Measurements from ENCODE around the gene PADI1.

PADI1 gene

DNA sequence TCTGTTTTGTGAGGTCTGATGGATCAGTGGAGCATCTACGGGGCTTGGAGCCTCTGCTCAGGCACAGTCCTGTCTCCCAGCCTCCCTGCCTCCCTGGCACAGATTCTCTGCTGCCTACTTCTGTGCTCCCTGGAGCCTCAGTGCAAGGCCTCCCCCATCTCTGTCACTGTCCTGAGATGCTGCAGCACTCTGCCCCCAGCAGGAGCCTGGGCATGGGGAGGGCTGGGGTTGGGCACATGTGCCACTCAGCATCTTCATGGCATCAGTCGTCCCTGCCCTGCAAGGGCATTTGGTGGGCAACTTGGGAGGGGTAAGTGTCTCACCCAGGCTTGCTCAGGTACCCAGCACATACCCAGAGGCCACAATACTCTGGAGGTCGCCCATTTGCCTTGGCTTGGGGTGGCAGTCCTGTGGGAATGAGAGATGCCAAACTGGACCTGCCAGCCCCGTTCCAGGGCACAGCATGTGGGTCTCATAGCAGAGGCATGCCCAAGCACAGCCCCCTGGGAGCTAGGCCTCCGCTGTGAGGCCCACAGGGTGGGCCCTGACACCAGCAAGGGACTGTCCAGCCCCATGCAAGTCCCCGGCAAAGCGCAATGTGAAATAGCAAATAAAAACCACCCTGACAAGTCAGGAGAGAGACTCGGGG is 72.7 kb downstream of the PADI1 start:
- TF ChIP-seq TARDBP (IDR thresholded peaks at IDR 0.05) (no peak), FOXM1 (IDR thresholded peaks at IDR 0.05; ENCODE audit: borderline replicate concordance) (no peak), CTBP1 (IDR thresholded peaks at IDR 0.05; ENCODE audit: borderline replicate concordance) (no peak), HDGF (IDR thresholded peaks at IDR 0.05; ENCODE audit: borderline replicate concordance) (no peak), LEF1 (IDR thresholded peaks at IDR 0.05; ENCODE audit: borderline replicate concordance) (no peak), FOXA1 (IDR thresholded peaks at IDR 0.05) (no peak), ZNF384 (IDR thresholded peaks at IDR 0.05) (no peak), SUZ12 (IDR thresholded peaks at IDR 0.05) (no peak), SP1 (IDR thresholded peaks at IDR 0.05) (no peak), FOXK2 (IDR thresholded peaks at IDR 0.05) (no peak), NFRKB (IDR thresholded peaks at IDR 0.05) (no peak), L3MBTL2 (conservative IDR thresholded peaks at IDR 0.05) (no peak), ARNT (IDR thresholded peaks at IDR 0.05) (no peak), BHLHE40 (IDR thresholded peaks at IDR 0.05; ENCODE audit: borderline replicate concordance) (no peak), ELF4 (IDR thresholded peaks at IDR 0.05) (no peak)
- POLR2A ChIA-PET: no interaction called here
- CTCF ChIA-PET: interaction anchor here (0.9 kb wide), 1 partner anchor 216 kb away, joined by 3 read pairs; no protein-coding TSS in a partner anchor
- DNase-seq (ENCODE audit: extremely low spot score): no peak

DNA sequence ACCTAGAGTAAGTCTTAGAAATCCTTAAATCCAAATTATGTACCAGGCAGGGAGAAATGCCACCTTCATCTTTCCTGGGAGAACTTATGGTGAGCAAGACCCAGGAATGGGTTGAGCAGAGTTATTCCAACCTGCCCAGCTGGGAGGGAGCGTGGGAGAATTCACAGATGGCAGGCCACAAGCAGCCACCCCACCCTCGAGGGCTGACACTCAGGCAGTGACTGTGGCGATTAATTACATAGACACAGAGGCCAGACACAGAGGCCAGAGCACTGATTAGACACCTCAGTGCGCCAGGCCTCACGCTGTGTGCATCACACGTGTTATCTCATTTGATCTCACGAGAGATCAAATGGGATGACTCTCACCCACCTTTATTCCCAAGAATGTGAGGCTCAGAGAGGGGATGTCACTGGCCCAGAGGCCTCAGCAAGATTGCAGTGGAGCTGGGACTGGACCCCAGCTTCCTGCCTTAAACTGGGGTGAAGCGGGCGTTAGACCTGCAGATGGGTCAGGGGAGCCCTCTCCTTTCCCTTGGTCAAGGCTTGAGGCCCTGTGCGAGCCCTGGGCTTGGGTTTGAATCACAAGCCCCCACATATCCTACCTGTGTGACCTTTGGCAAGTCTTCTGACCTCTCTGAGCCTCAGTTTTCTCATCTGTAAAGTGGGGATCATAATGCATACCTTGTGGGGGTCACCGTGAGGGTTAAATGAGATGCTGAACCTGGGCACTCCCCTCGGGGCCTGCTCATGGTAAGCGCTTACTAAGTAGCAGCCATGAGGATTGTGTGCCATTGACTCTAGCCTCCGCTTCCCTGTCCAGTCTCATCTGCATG is 74.3 kb downstream of the PADI1 start:
- no peak for DNase-seq (ENCODE audit: extremely low spot score)
- POLR2A ChIA-PET: no interaction called here
- TF ChIP-seq SP1 (IDR thresholded peaks at IDR 0.05) (no peak), NFRKB (IDR thresholded peaks at IDR 0.05) (no peak), ZNF384 (IDR thresholded peaks at IDR 0.05) (no peak), TARDBP (IDR thresholded peaks at IDR 0.05) (no peak), SUZ12 (IDR thresholded peaks at IDR 0.05) (no peak), HDGF (IDR thresholded peaks at IDR 0.05; ENCODE audit: borderline replicate concordance) (no peak), BHLHE40 (IDR thresholded peaks at IDR 0.05; ENCODE audit: borderline replicate concordance) (no peak), FOXM1 (IDR thresholded peaks at IDR 0.05; ENCODE audit: borderline replicate concordance) (no peak), FOXA1 (IDR thresholded peaks at IDR 0.05) (no peak), LEF1 (IDR thresholded peaks at IDR 0.05; ENCODE audit: borderline replicate concordance) (no peak), L3MBTL2 (conservative IDR thresholded peaks at IDR 0.05) (no peak), ARNT (IDR thresholded peaks at IDR 0.05) (no peak), ELF4 (IDR thresholded peaks at IDR 0.05) (no peak)
- TF ChIP-seq, protein P1, sequence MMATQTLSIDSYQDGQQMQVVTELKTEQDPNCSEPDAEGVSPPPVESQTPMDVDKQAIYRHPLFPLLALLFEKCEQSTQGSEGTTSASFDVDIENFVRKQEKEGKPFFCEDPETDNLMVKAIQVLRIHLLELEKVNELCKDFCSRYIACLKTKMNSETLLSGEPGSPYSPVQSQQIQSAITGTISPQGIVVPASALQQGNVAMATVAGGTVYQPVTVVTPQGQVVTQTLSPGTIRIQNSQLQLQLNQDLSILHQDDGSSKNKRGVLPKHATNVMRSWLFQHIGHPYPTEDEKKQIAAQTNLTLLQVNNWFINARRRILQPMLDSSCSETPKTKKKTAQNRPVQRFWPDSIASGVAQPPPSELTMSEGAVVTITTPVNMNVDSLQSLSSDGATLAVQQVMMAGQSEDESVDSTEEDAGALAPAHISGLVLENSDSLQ (IDR thresholded peaks at IDR 0.05): no peak
- CTCF ChIA-PET: no interaction called here

DNA sequence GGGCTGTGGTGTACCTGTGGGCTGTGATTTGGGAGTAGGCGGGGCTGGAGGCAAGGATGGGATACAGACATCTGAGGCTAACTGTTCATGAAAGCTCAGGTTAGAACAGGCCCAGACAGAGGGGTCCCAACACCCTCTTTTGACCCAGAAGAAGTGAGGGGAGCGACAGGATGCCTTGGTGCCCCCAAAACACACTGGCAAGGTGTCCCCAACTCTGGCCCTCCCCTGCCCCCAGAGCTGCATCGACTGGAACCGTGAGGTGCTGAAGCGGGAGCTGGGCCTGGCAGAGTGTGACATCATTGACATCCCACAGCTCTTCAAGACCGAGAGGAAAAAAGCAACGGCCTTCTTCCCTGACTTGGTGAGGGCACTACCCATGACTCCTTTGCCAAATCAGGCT is 75.5 kb downstream of the PADI1 start:
- POLR2A ChIA-PET: no interaction called here
- CTCF ChIA-PET: no interaction called here
- DNase-seq (ENCODE audit: extremely low spot score): no peak
- TF ChIP-seq HDGF (IDR thresholded peaks at IDR 0.05; ENCODE audit: borderline replicate concordance) (no peak), ELF4 (IDR thresholded peaks at IDR 0.05) (no peak), L3MBTL2 (conservative IDR thresholded peaks at IDR 0.05) (no peak), CTBP1 (IDR thresholded peaks at IDR 0.05; ENCODE audit: borderline replicate concordance) (no peak), SUZ12 (IDR thresholded peaks at IDR 0.05) (no peak), LEF1 (IDR thresholded peaks at IDR 0.05; ENCODE audit: borderline replicate concordance) (no peak), FOXA1 (IDR thresholded peaks at IDR 0.05) (no peak), ZNF384 (IDR thresholded peaks at IDR 0.05) (no peak), NFRKB (IDR thresholded peaks at IDR 0.05) (no peak), SP1 (IDR thresholded peaks at IDR 0.05) (no peak), FOXK2 (IDR thresholded peaks at IDR 0.05) (no peak), BHLHE40 (IDR thresholded peaks at IDR 0.05; ENCODE audit: borderline replicate concordance) (no peak), FOXM1 (IDR thresholded peaks at IDR 0.05; ENCODE audit: borderline replicate concordance) (no peak)
- TF ChIP-seq, protein P1 (IDR thresholded peaks at IDR 0.05): no peak

DNA sequence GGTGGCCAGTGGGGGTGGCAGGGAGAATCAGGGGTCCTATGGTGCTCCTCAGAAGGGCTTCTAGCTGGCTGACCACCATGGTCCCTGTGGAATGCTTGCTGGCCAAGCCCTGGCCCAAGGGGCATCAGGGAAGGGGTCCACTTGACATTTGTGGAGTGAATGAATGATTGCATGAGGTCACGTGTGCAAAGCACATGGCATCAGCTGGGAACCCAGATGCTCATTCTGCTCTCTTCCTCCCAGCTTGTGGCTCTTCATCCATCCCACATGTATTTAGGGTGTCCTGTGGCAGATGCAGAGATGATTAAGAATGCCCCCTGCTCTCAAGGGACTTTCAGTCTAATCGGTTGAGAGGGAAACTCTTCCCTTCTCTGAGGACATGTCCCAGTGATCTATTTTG is 76.0 kb downstream of the PADI1 start:
- ChIA-PET POLR2A (no interaction called here), CTCF (no interaction called here)

DNA sequence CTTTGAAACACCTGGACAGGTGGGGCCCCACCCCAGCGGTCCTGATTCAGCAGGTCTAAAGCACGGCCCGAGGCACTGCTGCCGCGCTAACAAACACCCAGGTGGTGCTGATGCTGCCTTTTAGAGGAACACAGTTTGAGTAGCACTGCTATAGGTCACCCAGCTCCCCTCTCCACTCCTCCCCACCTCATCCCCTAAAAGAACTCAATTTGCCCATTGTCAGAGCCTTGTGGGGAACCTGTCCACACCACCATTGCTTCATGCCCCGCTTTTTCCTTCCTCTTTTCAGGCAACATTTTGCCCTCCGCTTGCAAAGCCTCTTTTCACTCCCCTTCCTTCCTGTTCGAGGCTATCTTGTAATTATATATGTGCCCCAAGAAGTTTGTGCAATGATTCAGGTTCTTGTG is 76.8 kb downstream of the PADI1 start:
- CTCF ChIA-PET: no interaction called here
- no peak for DNase-seq (ENCODE audit: extremely low spot score)

More for the DNA sequence above, 76.0 kb downstream of the PADI1 start:
- no peak for DNase-seq (ENCODE audit: extremely low spot score)
- TF ChIP-seq FOXK2 (IDR thresholded peaks at IDR 0.05): no peak
- TF ChIP-seq BHLHE40 (IDR thresholded peaks at IDR 0.05; ENCODE audit: borderline replicate concordance): no peak
- TF ChIP-seq TARDBP (IDR thresholded peaks at IDR 0.05): no peak
- TF ChIP-seq CTBP1 (IDR thresholded peaks at IDR 0.05; ENCODE audit: borderline replicate concordance): no peak
- TF ChIP-seq ZNF384 (IDR thresholded peaks at IDR 0.05): no peak
- TF ChIP-seq SUZ12 (IDR thresholded peaks at IDR 0.05): no peak
- TF ChIP-seq ELF4 (IDR thresholded peaks at IDR 0.05): no peak
- no peak for TF ChIP-seq FOXM1 (IDR thresholded peaks at IDR 0.05; ENCODE audit: borderline replicate concordance)
- TF ChIP-seq ARNT (IDR thresholded peaks at IDR 0.05): no peak

DNA sequence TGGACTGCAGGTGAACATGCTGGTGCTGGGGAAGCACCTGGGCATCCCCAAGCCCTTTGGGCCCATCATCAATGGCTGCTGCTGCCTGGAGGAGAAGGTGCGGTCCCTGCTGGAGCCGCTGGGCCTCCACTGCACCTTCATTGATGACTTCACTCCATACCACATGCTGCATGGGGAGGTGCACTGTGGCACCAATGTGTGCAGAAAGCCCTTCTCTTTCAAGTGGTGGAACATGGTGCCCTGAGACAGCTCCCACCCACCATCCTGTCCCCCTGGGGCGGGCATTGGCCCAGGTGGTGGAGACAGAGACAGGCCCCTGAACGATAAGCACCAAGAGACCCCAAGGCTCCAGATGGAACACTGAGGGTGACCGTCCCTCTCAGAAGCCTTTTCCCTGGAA is 77.9 kb downstream of the PADI1 start:
- ChIA-PET CTCF (no interaction called here), POLR2A (no interaction called here)
- DNase-seq (ENCODE audit: extremely low spot score): no peak
- TF ChIP-seq ZNF384 (IDR thresholded peaks at IDR 0.05): no peak
- no peak for TF ChIP-seq LEF1 (IDR thresholded peaks at IDR 0.05; ENCODE audit: borderline replicate concordance)
- TF ChIP-seq, protein P1 (IDR thresholded peaks at IDR 0.05): no peak
- no peak for TF ChIP-seq HDGF (IDR thresholded peaks at IDR 0.05; ENCODE audit: borderline replicate concordance)
- TF ChIP-seq ARNT (IDR thresholded peaks at IDR 0.05): no peak
- no peak for TF ChIP-seq SUZ12 (IDR thresholded peaks at IDR 0.05)
- no peak for TF ChIP-seq ELF4 (IDR thresholded peaks at IDR 0.05)
- TF ChIP-seq L3MBTL2 (conservative IDR thresholded peaks at IDR 0.05): no peak
- TF ChIP-seq FOXK2 (IDR thresholded peaks at IDR 0.05): no peak
- no peak for TF ChIP-seq SP1 (IDR thresholded peaks at IDR 0.05)
- TF ChIP-seq BHLHE40 (IDR thresholded peaks at IDR 0.05; ENCODE audit: borderline replicate concordance): no peak
- no peak for TF ChIP-seq NFRKB (IDR thresholded peaks at IDR 0.05)
- no peak for TF ChIP-seq TARDBP (IDR thresholded peaks at IDR 0.05)
- no peak for TF ChIP-seq FOXM1 (IDR thresholded peaks at IDR 0.05; ENCODE audit: borderline replicate concordance)

More for the DNA sequence above, 76.8 kb downstream of the PADI1 start:
- POLR2A ChIA-PET: no interaction called here
- TF ChIP-seq ARNT (IDR thresholded peaks at IDR 0.05): no peak
- TF ChIP-seq SUZ12 (IDR thresholded peaks at IDR 0.05): no peak
- no peak for TF ChIP-seq NFRKB (IDR thresholded peaks at IDR 0.05)
